ENCODE results near the gene GLCCI1. TPM values are rescaled to one million over a fixed set of nuclear protein-coding genes. Genes with fewer than 3 reads are reported as not detected.
A peak's percentile ranks its signal among the peaks of the same experiment; 100 is the strongest.

The GLCCI1 gene
- total RNA-seq, 1 donor from 2014 or later: 2.1 TPM

GRCh38 chr7:7922684-7923385 lies 45.8 kb upstream of the GLCCI1 start:
- no peaks in the 10 kb centered on the region for H3K36me3 ChIP-seq (ENCODE audit: control insufficient read depth, insufficient read depth, low read length)
- FAIRE-seq: no peak

GRCh38 chr7:7923818-7924217 lies 44.8 kb upstream of the GLCCI1 start:
- Histone ChIP-seq H3K36me3 (ENCODE audit: control insufficient read depth, insufficient read depth, low read length) (no peaks in the 10 kb centered on the region), H3K27me3 (ENCODE audit: control insufficient read depth, insufficient read depth, low read length) (no peaks in the 10 kb centered on the region), H3K4me3 (ENCODE audit: low read depth, low read length) (no peak overlapping the region)
- no peak for DNase-seq (ENCODE audit: low read depth)
- no peak for TF ChIP-seq CTCF (IDR thresholded peaks at IDR 0.05; ENCODE audit: insufficient read depth, low read length, severe bottlenecking)
- no peak for FAIRE-seq

More at GRCh38 chr7:7922684-7923385, 45.8 kb upstream of the GLCCI1 start:
- no peak for DNase-seq (ENCODE audit: low read depth)
- H3K4me3 ChIP-seq (ENCODE audit: low read depth, low read length): no peak overlapping the region
- no peaks in the 10 kb centered on the region for H3K27me3 ChIP-seq (ENCODE audit: control insufficient read depth, insufficient read depth, low read length)
- no peak for TF ChIP-seq CTCF (IDR thresholded peaks at IDR 0.05; ENCODE audit: insufficient read depth, low read length, severe bottlenecking)

DNA sequence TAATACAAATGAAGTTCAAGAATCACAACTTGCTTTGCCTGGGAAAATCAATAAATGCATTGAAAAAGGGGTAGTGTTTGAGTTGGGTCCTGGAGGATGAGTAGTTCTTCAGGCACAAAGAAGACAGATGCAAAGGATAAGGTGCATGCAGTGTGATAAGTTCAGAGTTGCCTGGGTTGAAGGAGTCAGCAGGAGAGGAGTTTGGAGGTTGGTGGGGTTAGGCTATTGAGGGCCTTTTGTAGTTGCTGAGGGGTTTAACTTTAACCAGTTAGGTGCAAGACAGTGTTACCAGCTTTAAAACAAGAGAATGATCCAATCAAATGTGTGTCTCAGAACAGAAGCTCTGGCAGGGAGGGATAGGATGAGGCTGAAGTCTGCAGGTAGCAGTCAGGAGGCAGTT lies 44.3 kb upstream of the GLCCI1 start:
- DNase-seq (ENCODE audit: low read depth) (no peak), FAIRE-seq (peak; percentile 47)
- H3K4me3 ChIP-seq (ENCODE audit: low read depth, low read length): no peak overlapping the region
- H3K27me3 ChIP-seq (ENCODE audit: control insufficient read depth, insufficient read depth, low read length): no peaks in the 10 kb centered on the region
- no peaks in the 10 kb centered on the region for H3K36me3 ChIP-seq (ENCODE audit: control insufficient read depth, insufficient read depth, low read length)
- no peak for TF ChIP-seq CTCF (IDR thresholded peaks at IDR 0.05; ENCODE audit: insufficient read depth, low read length, severe bottlenecking)

DNA sequence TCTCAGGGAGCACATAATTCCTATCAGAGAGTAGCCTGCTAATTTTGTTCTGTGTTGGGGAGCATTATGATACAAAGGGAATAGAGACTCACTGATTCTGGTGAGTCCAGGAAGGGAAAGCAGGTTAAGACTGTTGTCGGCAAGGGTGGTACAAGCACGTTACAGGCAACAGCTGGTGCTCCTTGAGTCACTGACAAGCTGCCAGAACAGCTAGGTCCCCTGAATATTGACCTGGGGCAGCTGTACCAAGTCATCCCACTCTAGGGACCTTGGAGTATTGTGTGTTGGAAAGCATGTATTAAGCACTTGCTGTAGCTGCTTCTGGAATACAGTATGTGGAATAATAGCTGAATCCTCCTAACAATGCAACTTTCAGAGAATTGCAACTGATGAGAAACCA lies 37.0 kb upstream of the GLCCI1 start:
- no peaks in the 10 kb centered on the region for H3K36me3 ChIP-seq (ENCODE audit: control insufficient read depth, insufficient read depth, low read length)
- TF ChIP-seq CTCF (IDR thresholded peaks at IDR 0.05; ENCODE audit: insufficient read depth, low read length, severe bottlenecking): no peak
- FAIRE-seq (no peak), DNase-seq (ENCODE audit: low read depth) (no peak)
- no peak overlapping the region for H3K4me3 ChIP-seq (ENCODE audit: low read depth, low read length)
- H3K27me3 ChIP-seq (ENCODE audit: control insufficient read depth, insufficient read depth, low read length): no peaks in the 10 kb centered on the region

- DNase-seq (ENCODE audit: low read depth) (peak; percentile 22), FAIRE-seq (no peak)
- no peak for TF ChIP-seq CTCF (IDR thresholded peaks at IDR 0.05; ENCODE audit: insufficient read depth, low read length, severe bottlenecking)
- H3K36me3 ChIP-seq (ENCODE audit: control insufficient read depth, insufficient read depth, low read length): no peaks in the 10 kb centered on the region
- H3K27me3 ChIP-seq (ENCODE audit: control insufficient read depth, insufficient read depth, low read length): no peaks in the 10 kb centered on the region
- no peak overlapping the region for H3K4me3 ChIP-seq (ENCODE audit: low read depth, low read length)
Observed at GRCh38 chr7:7932553-7932952, 36.0 kb upstream of the GLCCI1 start.

Measured in bronchial epithelial cell (primary cell).